NCI-H1092 (cell line): ENCODE measurements around the gene PDK4.
A peak's percentile ranks its signal among the peaks of the same experiment; 100 is the strongest.
"Not testable (repeated sequence)": the region's sequence is repeated elsewhere in the genome, so short reads cannot be mapped to it uniquely, and the experiment has no call there.

ENCODE experiments used
- DNase-seq: peaks from one replicate; lab custom pipeline; 2025; lab: John Stamatoyannopoulos, UW

The PDK4 gene

GRCh38 chr7:95604811-95605210, 8.5 kb upstream of the PDK4 start:
- not testable (repeated sequence) for DNase-seq

GRCh38 chr7:95604397-95604796, 8.1 kb upstream of the PDK4 start:
- not testable (repeated sequence) for DNase-seq

- DNase-seq: no peak
These were observed 6.1 kb upstream of the PDK4 start for GRCh38 chr7:95602421-95602820.

- DNase-seq: no peak
These were observed 5.0 kb upstream of the PDK4 start for GRCh38 chr7:95601316-95601715.

GRCh38 chr7:95599069-95599468, 2.8 kb upstream of the PDK4 start:
- DNase-seq: no peak

- DNase-seq: no peak
These were observed 2.2 kb upstream of the PDK4 start for GRCh38 chr7:95598511-95598910.

GRCh38 chr7:95595746-95596197, 544 bp downstream of the PDK4 start:
- no peak for DNase-seq

GRCh38 chr7:95594185-95594584, 2.1 kb downstream of the PDK4 start:
- no peak for DNase-seq

- DNase-seq: no peak
These were observed 3.0 kb downstream of the PDK4 start for GRCh38 chr7:95593343-95593742.

- DNase-seq: no peak
These were observed 3.7 kb downstream of the PDK4 start for GRCh38 chr7:95592570-95592969.

GRCh38 chr7:95590387-95591248, 5.7 kb downstream of the PDK4 start:
- no peak for DNase-seq

GRCh38 chr7:95589766-95590165, 6.5 kb downstream of the PDK4 start:
- no peak for DNase-seq

- DNase-seq: no peak
These were observed 7.3 kb downstream of the PDK4 start for GRCh38 chr7:95589031-95589430.

GRCh38 chr7:95586951-95587301, 9.4 kb downstream of the PDK4 start:
- DNase-seq: no peak

- DNase-seq: no peak
These were observed 10.9 kb downstream of the PDK4 start for GRCh38 chr7:95585426-95585789.

GRCh38 chr7:95584769-95585425, 11.4 kb downstream of the PDK4 start:
- no peak for DNase-seq

GRCh38 chr7:95583834-95584621, 12.3 kb downstream of the PDK4 start:
- no peak for DNase-seq

- no peak for DNase-seq
These were observed 13.6 kb downstream of the PDK4 start for GRCh38 chr7:95582578-95583293.

GRCh38 chr7:95581467-95581866, 14.8 kb downstream of the PDK4 start:
- DNase-seq: no peak

- DNase-seq: no peak
These were observed 17.0 kb downstream of the PDK4 start for GRCh38 chr7:95579318-95579717.

GRCh38 chr7:95578299-95578855, 17.9 kb downstream of the PDK4 start:
- DNase-seq: peak; percentile 90

GRCh38 chr7:95577137-95577536, 19.2 kb downstream of the PDK4 start:
- DNase-seq: no peak
